Hypothalamus (tissue), 51 donors: ENCODE results near the gene PARD3B.

Experiments
- DNase-seq, 51 donors: peaks; one replicate each; lab custom pipeline; 2025; lab: John Stamatoyannopoulos, UW

The PARD3B gene

GRCh38 chr2:204581946-204582345 lies 36.7 kb downstream of the PARD3B start:
- no peak for DNase-seq

DNA sequence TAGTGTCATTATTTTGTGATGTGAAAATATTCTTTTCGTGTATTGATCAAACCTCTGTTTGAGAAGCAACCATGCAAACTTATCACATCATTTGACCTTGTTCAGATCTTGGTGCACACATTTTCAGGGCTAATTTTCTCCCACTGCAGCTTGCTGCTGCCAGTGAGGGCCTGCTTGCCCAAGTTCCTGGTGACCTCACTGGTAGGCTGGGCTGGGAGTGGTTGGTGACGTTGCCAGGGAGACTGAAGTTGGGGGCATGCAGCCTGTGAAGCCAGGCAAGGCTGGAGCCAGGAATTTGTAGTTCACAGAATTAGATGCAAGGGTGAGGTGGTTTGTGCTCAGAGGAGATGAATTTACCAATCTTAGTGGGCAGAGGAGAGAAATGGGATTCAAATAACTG lies 38.5 kb downstream of the PARD3B start:
- peak in 27 of 51 donors; percentile 5 to 62 (median 24) for DNase-seq

DNA sequence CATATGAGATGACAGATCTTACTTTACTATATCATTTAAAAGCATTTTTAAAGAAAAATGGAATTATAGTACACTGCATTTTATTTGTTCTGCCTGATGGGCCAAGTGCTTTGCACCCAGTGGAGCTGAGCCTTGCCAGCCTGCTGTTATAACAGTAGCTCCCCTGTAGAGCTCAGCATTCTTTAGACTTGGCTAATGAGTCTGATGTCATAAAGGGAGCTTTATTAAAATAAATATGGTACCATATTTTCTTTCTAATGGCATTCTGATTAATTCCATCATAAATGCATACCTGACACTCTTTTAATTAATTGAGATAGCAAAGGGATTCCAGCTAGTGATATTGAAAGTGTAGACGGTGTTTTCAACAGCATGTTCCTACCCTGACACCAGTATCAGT lies 40.7 kb downstream of the PARD3B start:
- no peak for DNase-seq

GRCh38 chr2:204586444-204587180 lies 41.3 kb downstream of the PARD3B start:
- no peak for DNase-seq

GRCh38 chr2:204590063-204590462 lies 44.8 kb downstream of the PARD3B start:
- no peak for DNase-seq

DNA sequence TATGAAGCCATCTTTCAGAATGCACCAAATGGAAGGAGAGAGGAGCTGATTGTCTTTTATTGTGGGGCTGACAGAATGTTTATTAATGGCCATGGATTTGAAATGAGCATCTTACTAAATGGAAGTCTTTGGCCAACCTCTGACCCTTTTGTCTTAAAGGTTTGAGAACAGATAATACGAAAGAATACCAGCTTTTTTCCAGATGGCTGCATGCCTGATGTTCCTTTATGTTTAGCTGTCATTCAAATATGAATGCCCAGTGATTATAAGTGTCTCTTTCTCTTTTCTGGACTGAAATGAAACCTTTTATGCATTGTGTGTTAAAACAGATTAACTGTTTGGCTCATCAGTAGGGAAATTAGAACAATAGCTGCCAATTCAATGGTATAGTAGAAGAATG lies 46.0 kb downstream of the PARD3B start:
- no peak for DNase-seq

- DNase-seq: no peak
Measured at GRCh38 chr2:204604061-204604460, 58.8 kb downstream of the PARD3B start.

GRCh38 chr2:204608237-204608939 lies 63.1 kb downstream of the PARD3B start:
- peak in 20 of 51 donors; percentile 1 to 52 (median 9) for DNase-seq

DNA sequence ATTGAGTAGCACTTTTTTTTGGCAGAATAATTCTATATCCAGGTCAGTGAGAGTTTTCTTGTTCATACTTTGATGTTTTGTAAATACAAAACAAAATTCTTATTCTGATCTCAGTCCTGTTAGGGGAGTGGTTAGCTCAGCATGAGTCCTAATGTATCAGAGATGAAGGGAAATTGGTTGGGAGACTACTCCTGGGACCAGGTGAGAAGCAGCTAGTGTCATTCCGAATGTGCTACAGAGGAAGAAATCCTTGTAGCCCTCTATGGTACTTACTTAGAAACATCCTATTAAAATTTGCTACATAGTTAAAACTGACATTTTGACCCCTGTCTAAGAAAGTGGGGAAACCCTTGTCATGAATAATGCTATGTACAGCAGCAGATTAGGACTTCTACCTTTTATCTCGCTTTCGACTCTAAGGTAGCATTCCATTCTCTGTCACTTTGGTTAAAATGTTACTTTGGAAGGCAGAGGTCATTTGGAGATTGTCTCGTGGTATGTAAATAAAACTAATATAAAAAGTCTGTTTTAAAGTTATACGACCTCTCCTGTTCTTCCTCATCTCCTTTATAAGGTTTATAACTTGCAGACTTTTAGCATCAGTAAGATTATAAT lies 65.8 kb downstream of the PARD3B start:
- DNase-seq: no peak

DNA sequence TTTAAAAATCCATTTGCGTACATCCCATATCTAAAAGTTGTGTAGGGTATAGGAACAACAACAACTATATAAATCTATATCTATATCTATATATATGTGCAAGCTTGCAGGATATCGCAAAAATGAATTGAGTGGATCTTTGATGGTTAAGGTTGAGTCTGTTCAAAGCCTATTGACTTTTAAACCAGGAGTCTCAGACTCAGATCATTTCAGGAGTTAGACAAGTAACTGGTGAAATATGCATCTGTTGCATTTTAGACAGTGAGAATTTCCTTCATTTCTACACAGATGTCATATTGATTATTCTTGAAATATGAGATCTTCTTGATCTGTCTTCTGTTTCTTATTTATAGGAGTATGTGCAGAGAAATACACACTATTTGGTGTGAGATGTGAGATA lies 66.5 kb downstream of the PARD3B start:
- no peak for DNase-seq

GRCh38 chr2:204613635-204614034 lies 68.4 kb downstream of the PARD3B start:
- DNase-seq: no peak

DNA sequence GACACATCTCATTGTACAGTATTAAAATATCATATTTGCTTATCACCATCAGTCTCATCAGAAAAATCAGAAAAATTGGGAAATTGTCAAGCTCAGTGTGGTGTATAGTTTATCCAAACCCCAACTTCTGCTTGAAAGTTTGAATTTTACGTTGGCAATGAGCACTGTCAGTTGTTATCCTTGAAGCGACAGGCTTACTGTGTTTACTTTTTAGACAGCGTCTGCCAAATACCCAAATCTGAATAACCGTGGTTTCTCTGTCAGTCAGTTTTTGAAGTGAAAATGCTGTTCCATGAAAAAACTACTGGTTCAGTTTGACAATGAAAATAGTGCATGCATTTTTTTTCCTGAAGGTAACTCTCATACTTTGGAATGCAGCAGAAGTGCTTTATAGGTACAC lies 70.2 kb downstream of the PARD3B start:
- no peak for DNase-seq

GRCh38 chr2:204625135-204625534 lies 79.9 kb downstream of the PARD3B start:
- DNase-seq: peak in 27 of 51 donors; percentile 1 to 65 (median 22)

GRCh38 chr2:204628926-204629712 lies 83.8 kb downstream of the PARD3B start:
- DNase-seq: peak in 1 of 51 donors; percentile 12

- DNase-seq: no peak
Measured at GRCh38 chr2:204632410-204632809, 87.1 kb downstream of the PARD3B start.

GRCh38 chr2:204634564-204634963 lies 89.3 kb downstream of the PARD3B start:
- DNase-seq: no peak

DNA sequence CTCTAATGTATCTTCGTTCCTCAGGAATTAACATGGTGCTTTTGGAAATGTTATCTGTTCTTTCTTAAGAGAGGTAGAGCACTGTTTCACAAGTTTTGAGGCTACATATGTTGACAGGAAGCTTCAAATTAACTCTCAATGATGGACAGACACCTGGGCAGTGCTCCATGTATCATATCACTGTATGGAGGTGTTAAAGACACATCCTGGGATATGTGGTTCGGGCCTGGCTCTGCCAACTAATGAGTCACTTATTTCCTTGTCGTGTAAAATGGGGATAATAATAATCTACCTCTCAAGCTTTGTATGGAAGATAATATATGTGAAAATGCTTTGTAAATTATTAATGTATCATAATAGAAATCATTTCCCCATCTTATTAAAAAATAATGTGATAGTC lies 90.2 kb downstream of the PARD3B start:
- DNase-seq: no peak

- DNase-seq: no peak
Measured at GRCh38 chr2:204638471-204639194, 93.4 kb downstream of the PARD3B start.

- no peak for DNase-seq
Measured at GRCh38 chr2:204643326-204643725, 98.1 kb downstream of the PARD3B start.

GRCh38 chr2:204645018-204645773 lies 99.9 kb downstream of the PARD3B start:
- no peak for DNase-seq
